ENCODE results near the gene STMND1.

Gene STMND1

GRCh38 chr6:17091122-17091521 is 10.7 kb upstream of the STMND1 start:
- TF ChIP-seq USF1 (IDR thresholded peaks at IDR 0.05): no peak
- no peak for TF ChIP-seq NFIC (IDR thresholded peaks at IDR 0.05)
- TF ChIP-seq EGR1 (IDR thresholded peaks at IDR 0.05): no peak
- TF ChIP-seq MAX (IDR thresholded peaks at IDR 0.05): no peak

- TF ChIP-seq EGR1 (IDR thresholded peaks at IDR 0.05) (no peak), USF1 (IDR thresholded peaks at IDR 0.05) (no peak), RAD21 (IDR thresholded peaks at IDR 0.05; ENCODE audit: low read depth) (peak; percentile 27; the same call in 1 of the 2 replicates)
Observed at GRCh38 chr6:17093686-17094085, 8.2 kb upstream of the STMND1 start.

GRCh38 chr6:17096096-17096495 is 5.8 kb upstream of the STMND1 start:
- TF ChIP-seq FOXM1 (IDR thresholded peaks at IDR 0.05; ENCODE audit: borderline replicate concordance, low read depth): no peak
- peak; percentile 65; the same call in 1 of the 2 replicates for TF ChIP-seq TEAD4 (IDR thresholded peaks at IDR 0.05)
- TF ChIP-seq RAD21 (IDR thresholded peaks at IDR 0.05; ENCODE audit: low read depth): no peak

GRCh38 chr6:17096652-17097051 is 5.2 kb upstream of the STMND1 start:
- no peak for TF ChIP-seq TCF12 (IDR thresholded peaks at IDR 0.05; ENCODE audit: low read depth)
- peak; percentile 72 for TF ChIP-seq NFIC (IDR thresholded peaks at IDR 0.05)

GRCh38 chr6:17097982-17098381 is 3.9 kb upstream of the STMND1 start:
- no peak for TF ChIP-seq CREB1 (IDR thresholded peaks at IDR 0.05; ENCODE audit: low read depth)
- TF ChIP-seq EP300 (IDR thresholded peaks at IDR 0.05; ENCODE audit: borderline replicate concordance): no peak
- TF ChIP-seq CEBPB (IDR thresholded peaks at IDR 0.05): no peak
- TF ChIP-seq USF1 (IDR thresholded peaks at IDR 0.05): no peak
- TF ChIP-seq EGR1 (IDR thresholded peaks at IDR 0.05): no peak
- TF ChIP-seq TCF12 (IDR thresholded peaks at IDR 0.05; ENCODE audit: low read depth): no peak
- no peak for TF ChIP-seq NFIC (IDR thresholded peaks at IDR 0.05)
- TF ChIP-seq TEAD4 (IDR thresholded peaks at IDR 0.05): no peak
- TF ChIP-seq REST (IDR thresholded peaks at IDR 0.05; ENCODE audit: low read depth): no peak

- TF ChIP-seq REST (IDR thresholded peaks at IDR 0.05; ENCODE audit: low read depth) (no peak), EGR1 (IDR thresholded peaks at IDR 0.05) (no peak), TCF12 (IDR thresholded peaks at IDR 0.05; ENCODE audit: low read depth) (no peak), RAD21 (IDR thresholded peaks at IDR 0.05; ENCODE audit: low read depth) (no peak), MAX (IDR thresholded peaks at IDR 0.05) (no peak), CREB1 (IDR thresholded peaks at IDR 0.05; ENCODE audit: low read depth) (no peak), TEAD4 (IDR thresholded peaks at IDR 0.05) (no peak), NFIC (IDR thresholded peaks at IDR 0.05) (no peak), YY1 (IDR thresholded peaks at IDR 0.05; ENCODE audit: low read depth) (no peak), CEBPB (IDR thresholded peaks at IDR 0.05) (no peak), TAF1 (IDR thresholded peaks at IDR 0.05; ENCODE audit: low read depth) (no peak), USF1 (IDR thresholded peaks at IDR 0.05) (no peak), FOXM1 (IDR thresholded peaks at IDR 0.05; ENCODE audit: borderline replicate concordance, low read depth) (no peak), EP300 (IDR thresholded peaks at IDR 0.05; ENCODE audit: borderline replicate concordance) (no peak), ZBTB7A (IDR thresholded peaks at IDR 0.05; ENCODE audit: low read depth) (no peak)
Observed at GRCh38 chr6:17098538-17098937, 3.3 kb upstream of the STMND1 start.
